Adipose tissue (tissue), 3 donors: Measurements from ENCODE around the gene R3HDML. TPM values are rescaled to one million over a fixed set of nuclear protein-coding genes. Genes with fewer than 3 reads are reported as not detected.

Experiments used
- H3K27ac ChIP-seq: one replicate; pipeline ENCODE4 v1.5.1; 2013; ENCODE audit warnings: low read depth, low read length
- WGBS, 3 donors: extraction: QIAGEN DNeasy Blood & Tissue Kit; methylation state at CpG; one replicate each; pipeline ENCODE4 v1.1.7; 2013; 5-methylcytosine and 5-hydroxymethylcytosine counted together
- polyA plus RNA-seq, 3 donors: library from polyadenylated mRNA; stranded (reverse); fragments of 200-250 nt; gene quantifications; one replicate each; pipeline ENCODE4 v1.2.3, GENCODE V29; 2013
- donor health status: healthy with polysubstance abuse.
- donor health status: Bipolar disorder and iron deficiency.
- donor health status: healthy.

Gene R3HDML
- polyA plus RNA-seq, 3 donors = not detected

GRCh38 chr20:44393608-44394451, 57.0 kb downstream of the R3HDML start:
- WGBS, 3 donors = 72 to 76% (median 73%) methylated on average over 9 of the region's 9 CpGs
- no peak overlapping the region for H3K27ac ChIP-seq

- 46 to 65% (median 63%) methylated on average over 2 of the region's 2 CpGs for WGBS, 3 donors
- H3K27ac ChIP-seq = no peak overlapping the region
These were observed 57.5 kb downstream of the R3HDML start for GRCh38 chr20:44394452-44394701.

- no peak overlapping the region for H3K27ac ChIP-seq
- WGBS, 3 donors = 57 to 62% (median 58%) methylated on average over 15 of the region's 15 CpGs
These were observed 58.0 kb downstream of the R3HDML start for GRCh38 chr20:44394702-44395460.

- 65 to 78% (median 67%) methylated on average over 11 of the region's 11 CpGs for WGBS, 3 donors
- H3K27ac ChIP-seq = no peak overlapping the region
These were observed 58.9 kb downstream of the R3HDML start for GRCh38 chr20:44395461-44396340.

GRCh38 chr20:44396369-44397130, 59.7 kb downstream of the R3HDML start:
- no peak overlapping the region for H3K27ac ChIP-seq
- 61 to 64% (median 63%) methylated on average over 8 of the region's 8 CpGs for WGBS, 3 donors

- WGBS, 3 donors = 72 to 81% (median 72%) methylated on average over 2 of the region's 2 CpGs
- no peak overlapping the region for H3K27ac ChIP-seq
These were observed 61.5 kb downstream of the R3HDML start for GRCh38 chr20:44398335-44398734.

- WGBS, 3 donors = 61 to 80% (median 77%) methylated on average over 3 of the region's 3 CpGs
- H3K27ac ChIP-seq = no peak overlapping the region
These were observed 62.6 kb downstream of the R3HDML start for GRCh38 chr20:44399446-44399845.

GRCh38 chr20:44400671-44400969, 63.8 kb downstream of the R3HDML start:
- WGBS, 3 donors = 63 to 81% (median 80%) methylated on average over 5 of the region's 5 CpGs
- H3K27ac ChIP-seq = no peak overlapping the region

Other genes with a start within 250 kb of the R3HDML start
- 1 to 10 TPM in 2 of 3 donors, under 1 TPM in 1; 0.43 to 3.0 (median 1.6) TPM for gene JPH2, start 149.9 kb upstream of the R3HDML start, polyA plus RNA-seq
- gene OSER1, start 126.3 kb upstream of the R3HDML start, polyA plus RNA-seq = 10 to 100 TPM; 18.8 to 28.9 (median 28.6) TPM
- gene GDAP1L1, start 89.7 kb upstream of the R3HDML start, polyA plus RNA-seq = under 1 TPM in 2 of 3 donors, not detected in 1; 0.06 to 0.10 TPM
- 10 to 100 TPM in 1 of 3 donors, 1 to 10 TPM in 2; 5.7 to 19.7 (median 6.1) TPM for gene FITM2, start 25.8 kb upstream of the R3HDML start, polyA plus RNA-seq
- gene HNF4A, start 18.7 kb downstream of the R3HDML start, polyA plus RNA-seq = 10 to 100 TPM in 1 of 3 donors, under 1 TPM in 2; 0.22 to 13.6 (median 0.68) TPM
- 10 to 100 TPM in 1 of 3 donors, 1 to 10 TPM in 2; 2.9 to 12.6 (median 8.2) TPM for gene TTPAL, start 138.8 kb downstream of the R3HDML start, polyA plus RNA-seq
- 10 to 100 TPM; 31.2 to 78.8 (median 62.3) TPM for gene SERINC3, start 185.0 kb downstream of the R3HDML start, polyA plus RNA-seq
- gene PKIG, start 245.5 kb downstream of the R3HDML start, polyA plus RNA-seq = 100 to 1,000 TPM in 1 of 3 donors, 10 to 100 TPM in 2; 18.1 to 122 (median 74.4) TPM